HepG2 (cell line): ENCODE results near the gene VKORC1. TPM values are rescaled to one million over a fixed set of nuclear protein-coding genes. Genes with fewer than 3 reads are reported as not detected.

ENCODE experiments used
- ATAC-seq: fragments of 200-7000 bp; cut with Tn5 transposase; 3 replicates; pipeline ENCODE4 v1.9.1; 2020; ENCODE audit warnings: mild to moderate bottlenecking, moderate library complexity
- Bru-seq: library from RNA; stranded (reverse); fragments of 400-500 nt; gene quantifications from one replicate; lab custom pipeline; 2021; lab: Mats Ljungman, UMichigan
- BruChase-seq, 2 experiments: library from RNA; stranded (reverse); fragments of 400-500 nt; gene quantifications; one replicate each; lab custom pipeline; 2021; lab: Mats Ljungman, UMichigan
- BruUV-seq: library from RNA; stranded (reverse); fragments of 400-500 nt; replicated peaks from 2 replicates; lab custom pipeline; 2021; lab: Mats Ljungman, UMichigan
- CTCF ChIA-PET: fragments of 300-600 bp; formaldehyde crosslinking; extraction: SDS; loops from one replicate; lab custom pipeline; 2021; ENCODE audit warnings: low total read pairs, inconsistent platforms, low intra/inter-chr PET ratio; lab: Yijun Ruan, JAX
- POLR2A ChIA-PET: fragments of 350-600 bp; sonication (Branson Sonifier 250); formaldehyde crosslinking; loops from one replicate; lab custom pipeline; 2020; ENCODE audit warnings: antibody characterized with exemption, inconsistent platforms; lab: Yijun Ruan, JAX
- DNase-seq: peaks from one replicate; pipeline ENCODE4 v3.0.0-alpha.2; 2015; ENCODE audit warnings: low spot score
- FAIRE-seq: peaks from 3 replicates; lab custom pipeline; 2011; peaks lifted over from hg19 to GRCh38; lab: Jason Lieb, UNC
- H2AFZ ChIP-seq: one replicate; pipeline ENCODE4 v1.6.1; 2011; ENCODE audit warnings: low read length, inconsistent platforms
- H3K27ac ChIP-seq: fragments of 300-600 bp; 3 replicates; pipeline ENCODE4 v1.8.0; 2011; ENCODE audit warnings: mixed run types, mild to moderate bottlenecking, mixed read lengths, low read length, inconsistent platforms; ENCODE audit not compliant: insufficient read depth; ENCODE audit errors: extremely low read length
- H3K27me3 ChIP-seq, 2 experiments: fragments of 200-600 bp in 1 of 2; 2 replicates in 1 of 2; 3 replicates in 1 of 2; pipeline versions ENCODE4 v1.6.0 to v1.8.0; 2011; ENCODE audit warnings: low read length in 2 of 2, mild to moderate bottlenecking in 2 of 2, moderate library complexity in 2 of 2, inconsistent platforms in 1 of 2; ENCODE audit not compliant: insufficient read depth in 2 of 2, control insufficient read depth in 1 of 2
- H3K36me3 ChIP-seq, 2 experiments: fragments of 200-600 bp in 1 of 2; replicated peaks in 1 of 2; 2 replicates in 1 of 2; 3 replicates in 1 of 2; pipeline versions ENCODE4 v1.5.1 to v1.8.0; 2011; ENCODE audit warnings: low read length in 2 of 2, inconsistent platforms in 1 of 2; ENCODE audit not compliant: insufficient read depth in 2 of 2, control insufficient read depth in 1 of 2
- H3K4me1 ChIP-seq: 2 replicates; pipeline ENCODE4 v1.5.1; 2012; ENCODE audit warnings: low read length, inconsistent platforms; ENCODE audit not compliant: insufficient read depth
- H3K4me2 ChIP-seq: 2 replicates; pipeline ENCODE4 v1.6.0; 2011; ENCODE audit warnings: low read depth, low read length, inconsistent platforms
- H3K4me3 ChIP-seq, 3 experiments: fragments of 200-600 bp in 1 of 3; sonication (generic), shearing (Covaris generic) in 1 of 3; replicated peaks in 1 of 3; 2 replicates each; pipeline ENCODE4 v1.5.1; 2011 to 2016; ENCODE audit warnings: low read length in 3 of 3, inconsistent platforms in 2 of 3, low read depth in 2 of 3, mild to moderate bottlenecking in 2 of 3, control low read depth in 1 of 3, mixed read lengths in 1 of 3; ENCODE audit not compliant: insufficient read depth in 1 of 3
- H3K79me2 ChIP-seq: one replicate; pipeline ENCODE4 v1.6.1; 2011; ENCODE audit warnings: low read length, inconsistent platforms; ENCODE audit not compliant: insufficient read depth
- H3K9ac ChIP-seq: 2 replicates; pipeline ENCODE4 v1.6.0; 2011; ENCODE audit warnings: mild to moderate bottlenecking, low read depth, low read length, inconsistent platforms; ENCODE audit not compliant: insufficient read depth
- H3K9me3 ChIP-seq: 2 replicates; pipeline ENCODE4 v1.5.1; 2012; ENCODE audit warnings: mild to moderate bottlenecking, low read length
- H4K20me1 ChIP-seq: 2 replicates; pipeline ENCODE4 v1.6.0; 2011; ENCODE audit warnings: inconsistent platforms, mild to moderate bottlenecking, low read length, moderate library complexity; ENCODE audit not compliant: insufficient read depth
- DMAP1 ChIP-seq: IDR thresholded peaks from 2 replicates; pipeline ENCODE4 v1.6.1; 2016
- HOMEZ ChIP-seq: IDR thresholded peaks from 2 replicates; pipeline ENCODE4 v1.6.1; 2016; ENCODE audit warnings: low read depth
- JARID2 ChIP-seq: sonication (generic); formaldehyde crosslinking; IDR thresholded peaks from 2 replicates; pipeline ENCODE4 v1.8.1; 2023; ENCODE audit warnings: missing genetic modification reagents, inconsistent platforms; ENCODE audit not compliant: insufficient replicate concordance
- MTF2 ChIP-seq: sonication (generic); formaldehyde crosslinking; IDR thresholded peaks from 2 replicates; pipeline ENCODE4 v1.5.0; 2020; ENCODE audit warnings: missing genetic modification reagents, borderline replicate concordance
- NFE2L1 ChIP-seq: sonication (generic); formaldehyde crosslinking; IDR thresholded peaks from 2 replicates; pipeline ENCODE4 v1.4.0; 2020; ENCODE audit warnings: missing genetic modification reagents, mild to moderate bottlenecking, borderline replicate concordance
- PAF1 ChIP-seq: IDR thresholded peaks from 2 replicates; pipeline ENCODE4 v1.6.1; 2016; ENCODE audit warnings: missing genetic modification reagents, missing compliant biosample characterization
- THAP8 ChIP-seq: sonication (generic); formaldehyde crosslinking; IDR thresholded peaks from 2 replicates; pipeline ENCODE4 v1.5.1; 2020; ENCODE audit warnings: missing genetic modification reagents, mild to moderate bottlenecking, borderline replicate concordance
- ZBTB1 ChIP-seq: sonication (generic); formaldehyde crosslinking; IDR thresholded peaks from 2 replicates; pipeline ENCODE4 v1.4.0; 2020; ENCODE audit warnings: missing genetic modification reagents, borderline replicate concordance
- ZNF33A ChIP-seq: sonication (generic); formaldehyde crosslinking; IDR thresholded peaks from 2 replicates; pipeline ENCODE4 v1.5.1; 2020; ENCODE audit warnings: missing genetic modification reagents, mild to moderate bottlenecking, moderate library complexity, borderline replicate concordance
- ZNF468 ChIP-seq: sonication (generic); formaldehyde crosslinking; IDR thresholded peaks from 2 replicates; pipeline ENCODE4 v1.8.0; 2022; ENCODE audit warnings: mild to moderate bottlenecking, moderate library complexity, missing genetic modification reagents
- WGBS: methylation state at CpG from one replicate; pipeline ENCODE4 v1.1.6; 2017; ENCODE audit warnings: low lambda C conversion rate; 5-methylcytosine and 5-hydroxymethylcytosine counted together
- in situ Hi-C: cut with HindIII; loops from 2 replicates; pipeline ENCODE4 v1.10.0; 2017; ENCODE audit warnings: low pct_unique_long_range_greater_than_20kb; ENCODE audit not compliant: extremely low pct_ligation_motif_present
- intact Hi-C: fragments of 100-400 bp; cut with micrococcal nuclease; formaldehyde crosslinking; loops from one replicate; pipeline ENCODE4 v1.10.0; 2022; ENCODE audit not compliant: unreplicated experiment
- long read RNA-seq, 2 experiments: library from RNA in 1 of 2; library from polyadenylated mRNA in 1 of 2; stranded (forward) in 1 of 2; unstranded in 1 of 2; transcript quantifications; one replicate each; pipeline ENCODE4 v2.0.0, GENCODE V29; 2019 to 2022
- polyA minus RNA-seq, 3 experiments: library from RNA; depleted of rRNA, polyadenylated mRNA; stranded (reverse); fragments of >200 nt; gene quantifications; 2 replicates each; pipeline ENCODE4 v1.2.3, GENCODE V29; 2011; ENCODE audit warnings: low replicate concordance in 1 of 3
- polyA plus RNA-seq, 8 experiments: library from polyadenylated mRNA; depleted of rRNA in 3 of 8; stranded (reverse) in 7 of 8; unstranded in 1 of 8; fragments of >200 nt; fragmentation: Illumina TruSeq in 4 of 8; extraction: Trizol in 4 of 8; gene quantifications; 2 replicates each; pipeline versions ENCODE4 v1.2.1 to v1.2.3, GENCODE V29; 2011 to 2016; ENCODE audit warnings: low read depth in 4 of 8, missing spikeins in 1 of 8, mixed read lengths in 1 of 8; ENCODE audit not compliant: insufficient read depth in 1 of 8
- total RNA-seq, 5 experiments: library from RNA; depleted of rRNA; stranded (reverse); fragments of >200 nt; fragmentation: Illumina TruSeq; extraction: Trizol; gene quantifications; 2 replicates each; pipeline ENCODE4 v1.2.3, GENCODE V29; 2016; ENCODE audit warnings: low read depth in 1 of 5
- TF ChIP-seq, protein P1 (sequence below): IDR thresholded peaks from 2 replicates; pipeline ENCODE4 v1.6.1; 2016; ENCODE audit warnings: missing genetic modification reagents, missing compliant biosample characterization

The VKORC1 gene
- total RNA-seq (2016; rRNA removed; fragmentation: Illumina TruSeq; extraction: Trizol) (92.1 and 141 TPM in 2 replicates), polyA plus RNA-seq (2011; rRNA removed) (613 and 615 TPM in 2 replicates), polyA minus RNA-seq (2011; rRNA and poly(A)+ RNA removed; ENCODE audit: low replicate concordance) (450 and 1,230 TPM in 2 replicates), Bru-seq, nascent RNA (percentile 81 among the genes with signal in this experiment), BruChase-seq, experiment 1, labeled RNA remaining after a 6-hour chase (percentile 95 among the genes with signal in this experiment), BruChase-seq, experiment 2, labeled RNA remaining after a 2-hour chase (percentile 90 among the genes with signal in this experiment)
- 108 and 123 TPM in 2 replicates for total RNA-seq (2016; cell fraction: cytosol; rRNA removed; fragmentation: Illumina TruSeq; extraction: Trizol; ENCODE audit: low read depth)
- 100 and 140 TPM in 2 replicates for total RNA-seq (2016; cell fraction: insoluble cytoplasmic fraction; rRNA removed; fragmentation: Illumina TruSeq; extraction: Trizol)
- total RNA-seq (2016; cell fraction: membrane; rRNA removed; fragmentation: Illumina TruSeq; extraction: Trizol): 83.8 and 103 TPM in 2 replicates
- total RNA-seq (2016; cell fraction: nucleus; rRNA removed; fragmentation: Illumina TruSeq; extraction: Trizol): 94.6 and 113 TPM in 2 replicates
- polyA plus RNA-seq (2011; cell fraction: cytosol; rRNA removed): 980 and 1,226 TPM in 2 replicates
- 399 and 426 TPM in 2 replicates for polyA plus RNA-seq (2011; cell fraction: nucleus; rRNA removed)
- polyA plus RNA-seq (2012): 226 and 325 TPM in 2 replicates
- polyA plus RNA-seq (2016; cell fraction: cytosol; fragmentation: Illumina TruSeq; extraction: Trizol; ENCODE audit: low read depth): 88.3 and 112 TPM in 2 replicates
- polyA plus RNA-seq (2016; cell fraction: insoluble cytoplasmic fraction; fragmentation: Illumina TruSeq; extraction: Trizol; ENCODE audit: low read depth): 134 and 149 TPM in 2 replicates
- 106 and 112 TPM in 2 replicates for polyA plus RNA-seq (2016; cell fraction: membrane; fragmentation: Illumina TruSeq; extraction: Trizol; ENCODE audit: low read depth)
- 220 and 229 TPM in 2 replicates for polyA plus RNA-seq (2016; cell fraction: nucleus; fragmentation: Illumina TruSeq; extraction: Trizol; ENCODE audit: insufficient read depth, low read depth)
- 139 and 156 TPM in 2 replicates for polyA minus RNA-seq (2011; cell fraction: cytosol; rRNA and poly(A)+ RNA removed)
- 91.0 and 99.1 TPM in 2 replicates for polyA minus RNA-seq (2011; cell fraction: nucleus; rRNA and poly(A)+ RNA removed)
- long read RNA-seq, experiment 1, transcript VKORC1-203 (2 exons, 901 nt): minor isoform, 71 of 519 reads
- long read RNA-seq, experiment 1, transcript VKORC1-201 (3 exons, 876 nt): minor isoform, 16 of 519 reads
- long read RNA-seq, experiment 1, transcript VKORC1-205 (3 exons, 1,012 nt): major isoform, 403 of 519 reads
- long read RNA-seq, experiment 1, partial matches to known transcripts: 1 of 519 reads
- long read RNA-seq, experiment 1, other reads (novel, unspliced or antisense): 24 of 519 reads
- long read RNA-seq, experiment 2, transcript VKORC1-201 (3 exons, 876 nt): minor isoform, 22 of 495 reads
- long read RNA-seq, experiment 2, transcript VKORC1-205 (3 exons, 1,012 nt): major isoform, 363 of 495 reads
- long read RNA-seq, experiment 2, transcript VKORC1-207 (2 exons, 461 nt): minor isoform, 10 of 495 reads
- long read RNA-seq, experiment 2, transcript VKORC1-203 (2 exons, 901 nt): minor isoform, 85 of 495 reads
- long read RNA-seq, experiment 2, partial matches to known transcripts: 0 of 495 reads
- long read RNA-seq, experiment 2, other reads (novel, unspliced or antisense): 15 of 495 reads

DNA sequence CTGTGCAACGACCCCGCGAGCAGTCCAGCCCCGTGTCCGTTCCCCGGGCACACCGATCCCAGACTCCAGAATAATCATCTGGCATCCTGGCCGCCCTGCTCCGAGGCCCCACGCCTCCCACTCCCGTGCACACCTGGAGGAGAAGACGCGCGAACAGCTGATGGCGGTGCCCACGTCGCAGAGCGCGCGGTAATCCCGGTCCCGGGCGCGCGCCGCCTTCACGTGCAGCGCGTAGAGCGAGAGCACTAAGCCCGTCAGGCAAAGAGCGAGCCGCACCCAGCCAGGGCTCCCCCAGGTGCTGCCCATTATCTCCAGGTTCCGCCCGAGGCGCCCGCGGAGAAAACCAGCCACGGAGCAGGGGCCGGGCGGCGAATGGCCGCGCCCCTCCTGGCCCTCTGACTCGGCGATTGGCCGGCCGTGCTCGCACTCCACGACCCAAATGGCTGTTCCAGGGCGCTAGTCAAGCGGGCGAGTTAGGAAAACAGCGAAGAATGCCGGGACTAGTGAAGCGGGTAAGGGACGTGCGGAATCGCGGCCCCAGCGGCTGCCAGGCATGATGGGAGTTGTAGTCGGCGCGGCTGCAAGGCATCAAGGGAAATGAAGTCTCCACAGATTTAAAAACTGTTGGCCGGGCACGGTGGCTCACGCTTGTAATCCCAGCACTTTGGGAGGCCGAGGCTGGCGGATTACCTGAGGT, at the start of gene VKORC1:
Gene VKORC1, minus strand, starts transcription at position 374 of the 697 bp plus-strand sequence. Its CDS starts 68 bp downstream, at position 306.
- BruUV-seq: no TSS peak
- Histone ChIP-seq H3K4me3 (peak within 1 kb of the TSS; percentile 80 to 100 (median 82)), H3K27me3 (no peaks in the 10 kb centered on the region; a peak in 1 of 5 replicates), H3K4me2 (peak within 1 kb of the TSS; percentile 99), H3K9me3 (no peaks in the 10 kb centered on the region), H3K27ac (peak within 1 kb of the TSS; percentile 84), H4K20me1 (peaks cover 12% of the 10 kb centered on the region), H2AFZ (no peak within 1 kb of the TSS), H3K36me3 (peaks cover 9 to 28% of the 10 kb centered on the region in 2 experiments), H3K9ac (peak within 1 kb of the TSS; percentile 94), H3K4me1 (peaks cover 27% of the 10 kb centered on the region), H3K79me2 (peaks cover 33% of the 10 kb centered on the region)
- ATAC-seq (peak; percentile 95), DNase-seq (peak; percentile 98), FAIRE-seq (peak; percentile 95)
- intact Hi-C loops: loop anchor here (1.0 to 10.0 kb wide), 5 partner anchors 20 to 348 kb away; partner anchors contain the start of genes SETD1A, STX4, ZNF646 and ZNF668
- ChIA-PET POLR2A (interaction anchor here (0.7 to 5.0 kb wide), 10 partner anchors 21 to 373 kb away, joined by 3 to 49 read pairs (median 10); partner anchors contain the start of genes HSD3B7, KAT8, ZNF646 and ZNF668), CTCF (interaction anchor here (2.5 to 2.9 kb wide), 2 partner anchors 109 to 141 kb away, joined by 8 to 25 read pairs; partner anchors contain the start of gene HSD3B7)
- under 1% methylated on average over 47 of the region's 69 CpGs for WGBS
- in situ Hi-C loops: no loop called here
- TF ChIP-seq JARID2 (CRISPR knock-in tag): peak; percentile 37
- no peak for TF ChIP-seq PAF1 (CRISPR knock-in tag)
- TF ChIP-seq HOMEZ (CRISPR knock-in tag): peak; percentile 46; the same call in 1 of the 2 replicates
- TF ChIP-seq ZNF468 (CRISPR knock-in tag): no peak
- TF ChIP-seq, protein P1, sequence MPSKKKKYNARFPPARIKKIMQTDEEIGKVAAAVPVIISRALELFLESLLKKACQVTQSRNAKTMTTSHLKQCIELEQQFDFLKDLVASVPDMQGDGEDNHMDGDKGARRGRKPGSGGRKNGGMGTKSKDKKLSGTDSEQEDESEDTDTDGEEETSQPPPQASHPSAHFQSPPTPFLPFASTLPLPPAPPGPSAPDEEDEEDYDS (CRISPR knock-in tag): peak; percentile 94
- peak; percentile 93 for TF ChIP-seq DMAP1 (CRISPR knock-in tag)
- TF ChIP-seq ZNF33A (CRISPR knock-in tag): no peak
- TF ChIP-seq MTF2 (CRISPR knock-in tag): no peak
- 0 out of 2 replicates have a peak, but pooled peaks have one; percentile 31 for TF ChIP-seq ZBTB1 (CRISPR knock-in tag)
- peak; percentile 96; the same call in 1 of the 2 replicates for TF ChIP-seq THAP8
- peak; percentile 73; the same call in 1 of the 2 replicates for TF ChIP-seq NFE2L1 (CRISPR knock-in tag)
